NT2/D1 (cell line): ENCODE data around the gene AGFG2.

Experiments
- DNase-seq: peaks from one replicate; pipeline ENCODE4 v3.0.0-alpha.2; 2011; ENCODE audit warnings: low read depth, low spot score
- H3K27me3 ChIP-seq: 2 replicates; pipeline ENCODE4 v1.6.0; 2011; ENCODE audit warnings: mild to moderate bottlenecking; ENCODE audit not compliant: insufficient read length, insufficient read depth
- H3K36me3 ChIP-seq: 2 replicates; pipeline ENCODE4 v1.6.1; 2011; ENCODE audit warnings: mild to moderate bottlenecking, low read length, mixed read lengths; ENCODE audit not compliant: insufficient read depth, insufficient read length
- H3K4me1 ChIP-seq: 2 replicates; pipeline ENCODE4 v1.5.1; 2011; ENCODE audit not compliant: insufficient read depth, insufficient read length
- H3K4me3 ChIP-seq: 2 replicates; pipeline ENCODE4 v1.5.1; 2011; ENCODE audit warnings: low read depth; ENCODE audit not compliant: insufficient read length
- H3K9ac ChIP-seq: 2 replicates; pipeline ENCODE4 v1.6.0; 2011; ENCODE audit warnings: low read depth; ENCODE audit not compliant: insufficient read length
- H3K9me3 ChIP-seq: 2 replicates; pipeline ENCODE4 v1.5.1; 2011; ENCODE audit warnings: mild to moderate bottlenecking, low read length; ENCODE audit not compliant: insufficient read depth
- SUZ12 ChIP-seq: IDR thresholded peaks from 2 replicates; pipeline ENCODE4 v1.6.1; 2011; ENCODE audit not compliant: insufficient read length, insufficient read depth; ENCODE audit errors: extremely low read depth
- YY1 ChIP-seq: IDR thresholded peaks from 2 replicates; pipeline ENCODE4 v1.6.1; 2011; ENCODE audit not compliant: insufficient read length, insufficient read depth
- ZNF274 ChIP-seq: IDR thresholded peaks from 2 replicates; pipeline ENCODE4 v1.6.1; 2011; ENCODE audit warnings: mild to moderate bottlenecking, low read depth, low read length

The AGFG2 gene

GRCh38 chr7:100604028-100604975, 65.3 kb downstream of the AGFG2 start:
- no peak for DNase-seq
- peak overlapping the region; percentile 81 for H3K9ac ChIP-seq
- H3K9me3 ChIP-seq: no peaks in the 10 kb centered on the region
- peak overlapping the region; percentile 55 for H3K4me3 ChIP-seq
- no peak for TF ChIP-seq ZNF274
- TF ChIP-seq SUZ12: no peak
- TF ChIP-seq YY1: no peak
- H3K4me1 ChIP-seq: peaks cover 11% of the 10 kb centered on the region
- peaks cover 6% of the 10 kb centered on the region for H3K27me3 ChIP-seq
- H3K36me3 ChIP-seq: peaks cover 17% of the 10 kb centered on the region

GRCh38 chr7:100604976-100605911, 66.2 kb downstream of the AGFG2 start:
- TF ChIP-seq YY1 (no peak), ZNF274 (no peak), SUZ12 (no peak)
- peaks cover 6% of the 10 kb centered on the region for H3K27me3 ChIP-seq
- DNase-seq: no peak
- peak overlapping the region; percentile 53 for H3K4me3 ChIP-seq
- peak overlapping the region; percentile 72 for H3K9ac ChIP-seq
- peaks cover 5% of the 10 kb centered on the region for H3K4me1 ChIP-seq
- H3K36me3 ChIP-seq: peaks cover 17% of the 10 kb centered on the region
- no peaks in the 10 kb centered on the region for H3K9me3 ChIP-seq

DNA sequence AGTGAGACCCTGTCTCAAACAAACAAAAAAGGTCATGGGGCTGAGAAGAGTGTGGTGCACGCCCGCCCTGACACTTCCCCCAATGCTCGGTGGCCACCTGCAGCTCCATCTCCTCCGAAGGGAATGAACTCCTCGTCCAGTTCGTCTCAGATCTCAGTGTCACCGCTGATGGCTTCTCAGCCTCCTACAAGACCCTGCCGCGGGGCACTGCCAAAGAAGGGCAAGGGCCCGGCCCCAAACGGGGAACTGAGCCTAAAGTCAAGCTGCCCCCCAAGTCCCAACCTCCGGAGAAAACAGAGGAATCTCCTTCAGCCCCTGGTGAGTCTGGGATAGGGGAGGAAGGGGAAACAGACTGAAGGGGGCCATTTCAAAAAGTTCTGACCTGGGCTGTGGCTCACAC, 67.3 kb downstream of the AGFG2 start:
- no peak for TF ChIP-seq YY1
- TF ChIP-seq ZNF274: no peak
- no peak for TF ChIP-seq SUZ12
- DNase-seq: no peak
- H3K27me3 ChIP-seq: peaks cover 6% of the 10 kb centered on the region
- H3K9me3 ChIP-seq: no peaks in the 10 kb centered on the region
- H3K9ac ChIP-seq: no peak overlapping the region
- H3K4me3 ChIP-seq: no peak overlapping the region
- H3K4me1 ChIP-seq: peaks cover 2% of the 10 kb centered on the region
- H3K36me3 ChIP-seq: peaks cover 17% of the 10 kb centered on the region

- no peak for TF ChIP-seq SUZ12
- no peak for TF ChIP-seq ZNF274
- no peak for TF ChIP-seq YY1
- DNase-seq: no peak
Measured at GRCh38 chr7:100607111-100607510, 68.1 kb downstream of the AGFG2 start.

GRCh38 chr7:100609958-100610357, 71.0 kb downstream of the AGFG2 start:
- no peak overlapping the region for H3K9ac ChIP-seq
- no peak for TF ChIP-seq YY1
- no peak for TF ChIP-seq SUZ12
- TF ChIP-seq ZNF274: no peak
- no peaks in the 10 kb centered on the region for H3K9me3 ChIP-seq

More at GRCh38 chr7:100607111-100607510, 68.1 kb downstream of the AGFG2 start:
- Histone ChIP-seq H3K9ac (no peak overlapping the region), H3K4me1 (peaks cover 2% of the 10 kb centered on the region), H3K9me3 (no peaks in the 10 kb centered on the region), H3K4me3 (no peak overlapping the region), H3K36me3 (peaks cover 17% of the 10 kb centered on the region), H3K27me3 (peaks cover 6% of the 10 kb centered on the region)

GRCh38 chr7:100611983-100612729, 73.2 kb downstream of the AGFG2 start, which contains the start of gene MOSPD3:
MOSPD3 (plus strand) TSS chr7:100612540; CDS start chr7:100612792, 252 bp downstream.
- no peaks in the 10 kb centered on the region for H3K4me1 ChIP-seq
- no peaks in the 10 kb centered on the region for H3K9me3 ChIP-seq
- peak within 1 kb of the TSS; percentile 71 for H3K9ac ChIP-seq
- no peaks in the 10 kb centered on the region for H3K27me3 ChIP-seq
- DNase-seq: peak; percentile 99
- H3K4me3 ChIP-seq: peak within 1 kb of the TSS; percentile 71
- TF ChIP-seq YY1 (no peak), ZNF274 (no peak)
- H3K36me3 ChIP-seq: peaks cover 9% of the 10 kb centered on the region

More at GRCh38 chr7:100609958-100610357, 71.0 kb downstream of the AGFG2 start:
- peaks cover 2% of the 10 kb centered on the region for H3K4me1 ChIP-seq
- peaks cover 17% of the 10 kb centered on the region for H3K36me3 ChIP-seq
- H3K27me3 ChIP-seq: peaks cover 6% of the 10 kb centered on the region
- DNase-seq: no peak
- H3K4me3 ChIP-seq: no peak overlapping the region
